GM18870 (cell line): ENCODE results near the gene ACACA.
"Not testable (repeated sequence)": the region's sequence is repeated elsewhere in the genome, so short reads cannot be mapped to it uniquely, and the experiment has no call there.

Experiments
- ATAC-seq: cut with Tn5 transposase; IDR thresholded peaks from one replicate; pipeline ENCODE4 v1.9.1; 2021; ENCODE audit warnings: moderate library complexity; ENCODE audit not compliant: unreplicated experiment

ACACA gene

GRCh38 chr17:37356796-37357569 is 49.7 kb downstream of the ACACA start:
- not testable (repeated sequence) for ATAC-seq

- not testable (repeated sequence) for ATAC-seq
Measured at GRCh38 chr17:37346863-37347402, 59.7 kb downstream of the ACACA start.

DNA sequence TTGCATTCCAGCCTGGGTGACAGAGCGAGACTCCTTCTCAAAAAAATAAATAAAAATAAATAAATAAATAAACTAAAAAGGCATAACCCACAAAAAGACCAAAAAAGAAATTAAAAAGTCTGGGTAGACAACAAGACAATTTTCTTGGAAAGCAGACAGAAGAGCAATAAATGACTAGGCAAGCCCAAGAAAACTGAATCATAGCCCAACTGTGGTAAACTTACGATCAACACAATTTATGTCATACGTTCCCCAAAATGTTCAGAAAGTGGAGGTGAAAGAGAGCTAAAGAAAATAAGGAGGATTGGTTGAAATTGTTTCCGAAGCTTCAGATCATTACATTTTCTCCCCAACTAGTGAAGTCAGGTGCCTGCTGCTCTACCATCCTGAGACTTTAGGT is 62.1 kb downstream of the ACACA start:
- no peak for ATAC-seq

DNA sequence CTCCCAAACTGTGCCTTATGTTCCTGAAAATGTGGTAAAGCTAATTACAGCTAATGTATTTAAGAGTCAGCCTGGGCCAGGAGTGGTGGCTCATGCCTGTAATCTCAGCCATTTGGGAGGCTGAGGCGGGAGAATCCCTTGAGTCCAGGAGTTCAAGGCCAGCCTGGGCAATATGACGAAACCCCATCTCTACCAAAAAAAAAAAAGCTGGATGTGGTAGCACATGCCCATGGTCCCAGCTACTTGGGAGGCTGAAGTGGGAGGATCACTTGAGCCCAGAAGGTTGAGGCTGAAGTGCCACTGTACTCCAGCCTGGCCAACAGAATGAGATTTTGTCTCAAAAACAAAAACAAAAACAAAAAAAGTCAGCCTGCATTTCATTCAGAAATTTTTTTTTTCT is 64.0 kb downstream of the ACACA start:
- no peak for ATAC-seq

DNA sequence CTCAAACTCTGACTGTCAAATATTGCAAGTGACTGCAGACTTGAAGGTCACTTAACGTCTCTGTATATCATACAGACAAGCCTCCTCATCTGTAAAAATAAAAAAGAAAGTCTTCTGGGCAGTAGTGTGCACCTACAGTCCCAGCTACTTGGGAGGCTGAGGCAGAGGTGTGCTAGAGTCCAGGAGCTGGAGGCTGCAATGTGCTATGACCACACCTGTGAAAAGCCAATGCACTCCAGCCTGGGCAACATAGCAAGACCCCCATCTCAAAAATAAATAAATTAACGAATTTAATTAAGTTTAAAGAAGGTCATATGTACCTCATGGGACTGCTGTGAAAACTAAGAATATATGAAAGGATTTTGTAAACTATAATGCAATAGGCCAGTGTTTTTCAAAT is 65.8 kb downstream of the ACACA start:
- no peak for ATAC-seq

DNA sequence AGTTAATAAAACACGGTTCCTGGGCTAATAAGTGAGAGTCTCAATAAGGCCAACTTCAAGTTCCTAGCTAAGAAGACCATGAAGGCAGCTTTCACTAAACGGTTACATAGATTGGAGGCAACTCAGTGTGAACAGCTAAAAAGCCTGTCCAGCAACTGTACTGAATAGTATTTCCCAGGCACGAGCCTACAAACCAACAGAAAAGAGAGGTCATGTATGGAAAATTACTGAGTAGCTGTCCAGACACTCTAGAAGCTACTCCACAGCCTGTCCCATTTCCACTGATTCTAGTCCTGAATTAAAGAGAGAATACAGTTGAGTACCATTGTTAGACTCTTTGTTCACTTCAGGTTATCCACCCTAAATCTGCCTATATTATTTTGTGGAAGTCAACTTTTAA is 67.3 kb downstream of the ACACA start:
- ATAC-seq, result no peak

- no peak for ATAC-seq
Measured at GRCh38 chr17:37338847-37339246, 67.8 kb downstream of the ACACA start.

- no peak for ATAC-seq
Measured at GRCh38 chr17:37327341-37328090, 79.1 kb downstream of the ACACA start.

DNA sequence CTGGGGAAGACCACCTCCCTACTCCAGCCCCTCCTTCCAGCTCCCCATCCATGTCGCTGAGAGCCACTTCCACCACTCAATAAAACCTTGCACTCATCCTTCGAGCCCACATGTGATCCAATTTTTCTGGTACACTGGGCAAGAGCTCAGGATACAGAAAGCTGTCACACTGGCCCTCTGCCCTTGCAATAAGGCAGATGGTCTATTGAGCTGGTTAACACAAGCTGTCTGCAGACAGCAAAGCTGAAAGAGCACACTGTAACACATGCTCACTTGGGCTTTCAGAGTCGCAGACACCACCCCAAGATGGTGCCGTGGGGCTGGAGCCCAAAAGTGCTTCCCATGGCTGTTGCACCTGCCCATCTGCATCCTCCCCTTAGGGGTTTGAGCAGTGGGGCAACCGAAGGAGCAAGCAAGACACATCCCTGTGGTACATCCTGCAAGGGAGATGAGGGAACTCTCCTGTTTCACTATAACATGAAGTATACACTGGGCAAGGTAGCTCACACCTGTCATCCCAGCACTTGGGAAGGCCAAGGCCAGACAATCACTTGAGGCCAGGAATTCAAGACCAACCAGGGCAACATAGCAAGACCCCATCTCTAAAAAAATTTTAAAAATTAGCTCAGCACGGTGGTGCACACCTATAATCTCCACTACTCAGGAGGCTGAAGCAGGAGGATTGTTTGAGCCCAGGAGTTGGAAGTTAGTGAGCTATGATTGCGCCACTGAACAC is 83.6 kb downstream of the ACACA start:
- ATAC-seq, result no peak

- ATAC-seq, result no peak
Measured at GRCh38 chr17:37322106-37322505, 84.5 kb downstream of the ACACA start.

DNA sequence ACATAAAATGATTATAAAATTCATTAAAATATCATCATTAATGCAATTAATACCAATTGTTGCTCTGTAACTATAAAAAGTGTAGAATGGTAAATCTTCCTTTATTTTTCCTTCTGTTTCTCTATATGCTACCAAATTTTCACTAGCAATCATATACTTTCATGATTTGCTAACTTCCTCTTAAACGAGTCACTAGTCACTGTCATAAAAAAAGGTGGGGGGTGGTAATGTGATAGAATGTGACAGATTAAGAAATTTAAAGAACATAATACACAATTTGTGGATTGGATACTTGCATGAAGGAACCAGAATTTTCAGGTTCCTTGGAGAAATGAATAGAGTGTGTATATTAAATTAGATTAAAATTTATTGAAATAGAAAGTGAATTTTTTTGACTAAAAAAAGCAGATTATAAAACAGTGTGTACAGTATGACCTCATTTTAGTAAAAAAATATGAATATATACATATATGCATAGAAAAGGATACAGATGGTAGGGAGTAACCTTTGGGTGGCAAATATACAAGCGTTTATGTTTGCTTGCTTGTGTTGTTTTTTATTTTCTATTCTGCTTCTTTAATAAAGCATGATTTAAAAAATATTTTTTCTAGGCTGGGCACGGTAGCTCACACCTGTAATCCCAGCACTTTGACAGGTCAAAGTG is 87.6 kb downstream of the ACACA start:
- no peak for ATAC-seq

DNA sequence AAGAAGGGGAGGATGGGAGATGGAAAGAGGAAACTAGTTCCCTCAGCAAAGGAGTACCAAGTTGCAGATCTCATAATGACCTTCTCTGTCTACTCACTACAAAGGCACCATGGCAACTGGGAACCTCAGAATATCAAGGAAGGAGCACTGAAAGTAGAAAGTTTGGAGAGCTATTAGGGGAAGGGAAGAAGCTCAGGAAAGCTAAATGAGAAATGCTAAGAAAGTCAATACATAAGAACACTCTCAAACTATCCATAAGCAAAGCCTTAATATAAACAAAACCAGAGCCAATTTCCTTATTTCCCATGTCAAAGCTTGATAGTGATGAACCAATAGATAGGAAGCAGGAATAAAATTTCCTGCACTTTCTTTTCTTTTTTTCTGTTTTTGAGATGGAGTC is 88.8 kb downstream of the ACACA start:
- no peak for ATAC-seq

DNA sequence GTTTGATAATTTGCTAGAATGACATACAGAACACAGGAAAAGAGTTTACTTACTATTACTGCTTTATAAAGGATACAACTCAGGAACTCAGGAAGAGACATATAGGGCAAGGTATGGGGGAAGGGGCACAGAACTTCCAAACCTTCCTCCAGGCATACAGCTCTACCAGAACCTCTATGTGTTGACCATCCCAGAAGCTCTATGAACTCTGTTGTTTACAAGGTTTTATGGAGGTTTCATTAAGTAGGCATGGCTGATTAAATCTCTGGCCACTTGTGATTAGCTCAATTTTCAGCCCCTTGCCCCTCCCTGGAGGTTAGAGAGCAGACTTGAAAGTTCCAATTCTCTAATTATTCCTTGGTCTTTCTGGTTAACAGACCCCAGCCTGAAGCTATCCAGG is 91.0 kb downstream of the ACACA start:
- no peak for ATAC-seq

- no peak for ATAC-seq
Measured at GRCh38 chr17:37312137-37312923, 94.3 kb downstream of the ACACA start.

- no peak for ATAC-seq
Measured at GRCh38 chr17:37310940-37311339, 95.7 kb downstream of the ACACA start.

DNA sequence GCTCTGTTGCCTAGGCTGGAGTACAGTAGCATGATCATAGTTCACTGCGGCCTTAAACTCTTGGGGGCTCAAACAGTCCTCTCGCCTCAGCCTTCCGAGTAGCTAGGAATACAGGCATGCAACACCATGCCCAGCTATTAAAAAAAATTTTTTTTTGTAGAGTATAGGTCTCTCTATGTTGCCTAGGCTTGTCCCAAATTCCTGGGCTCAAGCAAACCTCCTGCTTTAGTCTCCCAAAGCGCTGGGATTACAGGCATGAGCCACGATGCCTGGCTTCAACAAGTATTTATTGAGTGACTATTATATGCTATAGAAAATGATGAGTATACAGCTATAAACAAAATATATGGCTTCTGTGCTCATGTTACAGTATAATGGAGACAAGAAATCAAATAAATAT is 97.6 kb downstream of the ACACA start:
- no peak for ATAC-seq

DNA sequence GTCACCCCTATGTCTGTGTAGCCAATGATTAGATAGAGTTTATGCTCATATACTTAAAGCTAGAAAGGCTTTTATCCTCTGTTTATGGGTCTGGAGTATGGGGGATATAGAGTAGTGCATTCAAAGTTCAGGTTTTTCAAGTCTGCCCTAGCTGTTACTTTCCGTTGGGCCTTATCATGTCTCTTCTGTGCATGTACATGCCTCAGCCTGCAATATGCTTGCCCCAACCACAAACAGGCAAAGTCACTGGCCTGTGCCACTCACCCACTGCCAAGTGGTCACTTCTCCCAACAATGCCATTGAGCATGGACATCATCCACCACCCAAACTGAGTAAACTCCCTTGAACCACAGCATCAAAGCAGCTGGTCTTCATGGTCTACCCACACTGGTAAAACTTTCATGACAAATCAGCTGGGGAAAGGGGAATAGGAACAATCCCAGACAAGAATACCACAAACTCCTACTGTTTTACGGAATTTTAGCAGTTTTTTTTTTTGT is 101.2 kb downstream of the ACACA start:
- no peak for ATAC-seq

GRCh38 chr17:37301288-37301687 is 105.3 kb downstream of the ACACA start:
- ATAC-seq, result no peak

DNA sequence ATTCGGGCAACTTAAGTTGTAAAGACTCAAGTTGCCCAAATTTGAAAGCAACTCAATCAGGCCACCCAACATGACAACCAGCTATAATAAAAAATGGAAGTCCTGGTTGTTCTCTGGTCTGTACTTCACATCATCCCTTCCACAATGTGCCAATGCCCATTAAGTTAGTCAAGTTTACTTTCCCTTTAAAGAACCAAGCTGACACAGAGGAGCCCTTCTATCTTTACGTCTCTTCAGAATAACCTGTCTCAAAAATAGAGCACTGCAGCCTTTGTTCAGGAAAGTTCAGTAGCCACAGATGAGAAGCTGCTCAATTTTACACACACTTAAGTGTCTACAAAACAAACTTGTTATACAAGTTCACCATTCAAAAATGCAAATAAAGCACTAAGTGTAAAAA is 106.0 kb downstream of the ACACA start:
- ATAC-seq, result no peak
